A549 treated with CORT108297 at 1 μM for 4 hours (cell line): ENCODE measurements around the gene FOXA2. TPM values are rescaled to one million over a fixed set of nuclear protein-coding genes. Genes with fewer than 3 reads are reported as not detected.

ENCODE experiments used
- total RNA-seq: library from RNA; stranded (reverse); fragments of 200-300 nt; extraction: Qiagen RNA extraction; gene quantifications from 5 replicates; pipeline ENCODE4 v1.2.3, GENCODE V29; 2022

Gene FOXA2
- 11.8 to 19.7 TPM (median 17.7 TPM) in 5 replicates for total RNA-seq

DNA sequence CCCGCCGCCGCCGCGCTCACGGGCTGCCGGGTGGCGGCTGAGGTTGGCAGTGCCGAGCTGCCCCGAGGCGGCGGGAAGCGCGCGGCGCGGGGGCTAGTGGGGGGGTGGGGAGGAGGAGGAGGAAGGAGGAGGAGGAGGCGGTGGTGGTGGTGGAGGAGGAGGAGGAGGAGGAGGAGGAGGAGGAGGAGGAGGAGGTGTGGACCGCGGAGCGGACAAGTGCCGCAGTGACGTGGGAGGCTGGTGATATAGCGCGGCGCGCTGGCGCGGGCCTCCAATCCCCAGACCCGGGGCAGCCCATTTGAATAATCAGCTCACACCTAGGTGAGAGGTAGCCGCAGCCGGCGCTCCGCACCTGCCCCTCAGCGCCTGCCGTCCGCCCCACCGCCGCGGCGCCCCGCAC is at the start of gene FOXA2:
Gene FOXA2 (minus strand): TSS at position 51 of the 400 bp plus-strand sequence. CDS start 294 bp downstream, outside the sequence.

